CD4-positive, alpha-beta T cell (primary cell): ENCODE measurements around the gene FKBP5. TPM values are rescaled to one million over a fixed set of nuclear protein-coding genes. Genes with fewer than 3 reads are reported as not detected.

Source experiments
- ATAC-seq: fragments of 200-7000 bp; cut with Tn5 transposase; one replicate; pipeline ENCODE4 v1.10.0; 2022; ENCODE audit warnings: mild to moderate bottlenecking; ENCODE audit not compliant: poor library complexity
- CTCF ChIA-PET: fragments of 350-600 bp; sonication (Branson Sonifier 250); formaldehyde crosslinking; loops from one replicate; lab custom pipeline; 2021; ENCODE audit warnings: antibody characterized with exemption, inconsistent platforms; lab: Charles Lee
- POLR2A ChIA-PET: fragments of 350-600 bp; sonication (Branson Sonifier 250); formaldehyde crosslinking; loops from one replicate; lab custom pipeline; 2021; ENCODE audit warnings: antibody characterized with exemption, inconsistent platforms; lab: Charles Lee
- DNase-seq, 14 experiments: peaks; one replicate each; pipeline ENCODE4 v3.0.0-alpha.2; 2013 to 2020; ENCODE audit warnings: mixed read lengths in 2 of 14
- H3K27ac ChIP-seq, 2 donors: one replicate each; pipeline versions ENCODE4 v1.5.1 to v1.7.0; 2013; ENCODE audit warnings: low read length in 2 of 2, low read depth in 1 of 2, mild to moderate bottlenecking in 1 of 2
- H3K27me3 ChIP-seq, 2 experiments: 1 replicate in 1 of 2; 2 replicates in 1 of 2; pipeline versions ENCODE4 v1.6.1 to v1.7.0; 2013; ENCODE audit warnings: low read length in 2 of 2, control low read depth in 1 of 2, mild to moderate bottlenecking in 1 of 2, moderate library complexity in 1 of 2; ENCODE audit not compliant: insufficient read depth in 2 of 2, control insufficient read depth in 1 of 2
- H3K36me3 ChIP-seq: one replicate; pipeline ENCODE4 v1.6.1; 2013; ENCODE audit warnings: low read length, control low read depth; ENCODE audit not compliant: insufficient read depth
- H3K4me1 ChIP-seq: one replicate; pipeline ENCODE4 v1.6.1; 2013; ENCODE audit warnings: low read length, control low read depth; ENCODE audit not compliant: insufficient read depth
- H3K4me3 ChIP-seq: one replicate; pipeline ENCODE4 v1.5.1; 2013; ENCODE audit warnings: mild to moderate bottlenecking, low read length, moderate library complexity
- H3K9me3 ChIP-seq, 2 experiments: 1 replicate in 1 of 2; 2 replicates in 1 of 2; pipeline versions ENCODE4 v1.6.1 to v1.7.0; 2013; ENCODE audit warnings: low read length in 2 of 2, mild to moderate bottlenecking in 2 of 2, control low read depth in 1 of 2, moderate library complexity in 1 of 2; ENCODE audit not compliant: control insufficient read depth in 1 of 2, insufficient read depth in 1 of 2
- H3K27ac Mint-ChIP-seq: one replicate; pipeline ENCODE4 v1.8.0; 2020; ENCODE audit warnings: mixed read lengths
- H3K27me3 Mint-ChIP-seq: one replicate; pipeline ENCODE4 v1.8.0; 2021; ENCODE audit warnings: mixed read lengths
- H3K36me3 Mint-ChIP-seq: one replicate; pipeline ENCODE4 v1.8.0; 2021; ENCODE audit warnings: low read depth, mixed read lengths
- H3K4me1 Mint-ChIP-seq: one replicate; pipeline ENCODE4 v1.8.0; 2021; ENCODE audit warnings: low read depth, mixed read lengths
- H3K4me3 Mint-ChIP-seq: one replicate; pipeline ENCODE4 v1.8.0; 2020; ENCODE audit warnings: mild to moderate bottlenecking, mixed read lengths
- H3K9me3 Mint-ChIP-seq: one replicate; pipeline ENCODE4 v1.8.0; 2020; ENCODE audit warnings: mixed read lengths
- CTCF ChIP-seq: fragments of 200-600 bp; IDR thresholded peaks from one replicate; pipeline ENCODE4 v1.8.0; 2022; ENCODE audit warnings: antibody characterized with exemption, mild to moderate bottlenecking
- intact Hi-C, 2 experiments: fragments of 100-400 bp; cut with DNase I in 1 of 2; cut with micrococcal nuclease in 1 of 2; formaldehyde crosslinking; loops; one replicate each; pipeline versions ENCODE4 v1.15.1 to v1.9.0; 2023 to 2025; cut with DNase I, micrococcal nuclease
- total RNA-seq, 174 experiments: library from RNA in 2 of 174; stranded (reverse) in 2 of 174; gene quantifications; one replicate each; pipeline ENCODE4 v1.2.3 and lab custom pipeline; 2021 to 2026

Gene FKBP5
- total RNA-seq, 2 experiments from 2014 or later = 72.6 to 75.9 TPM

GRCh38 chr6:35562060-35562459, 126.7 kb downstream of the FKBP5 start:
- H3K4me1 Mint-ChIP-seq = peaks cover 7% of the 10 kb centered on the region
- intact Hi-C loops = no loop called here
- CTCF ChIA-PET = interaction anchor here (1.1 kb wide), 1 partner anchor 10 kb away, joined by 6 read pairs; no protein-coding TSS in a partner anchor

GRCh38 chr6:35561113-35561512, 127.6 kb downstream of the FKBP5 start:
- DNase-seq (no peak), ATAC-seq (no peak)
- ChIA-PET CTCF (interaction anchor here (0.7 to 1.1 kb wide), 2 partner anchors 9 kb away, joined by 3 to 6 read pairs; no protein-coding TSS in a partner anchor), POLR2A (no interaction called here)
- Histone ChIP-seq H3K4me1 (no peaks in the 10 kb centered on the region), H3K4me3 (no peak overlapping the region), H3K27ac (no peak overlapping the region), H3K27me3 (no peaks in the 10 kb centered on the region), H3K9me3 (no peaks in the 10 kb centered on the region), H3K36me3 (no peaks in the 10 kb centered on the region)
- H3K27me3 Mint-ChIP-seq = peaks cover 3% of the 10 kb centered on the region
- no peaks in the 10 kb centered on the region for H3K4me1 Mint-ChIP-seq
- no peak for TF ChIP-seq CTCF
- no peak overlapping the region for H3K4me3 Mint-ChIP-seq
- intact Hi-C loops = no loop called here
- no peak overlapping the region for H3K27ac Mint-ChIP-seq
- H3K9me3 Mint-ChIP-seq = no peaks in the 10 kb centered on the region
- no peaks in the 10 kb centered on the region for H3K36me3 Mint-ChIP-seq

More at GRCh38 chr6:35562060-35562459, 126.7 kb downstream of the FKBP5 start:
- no peaks in the 10 kb centered on the region for H3K27me3 ChIP-seq
- POLR2A ChIA-PET = interaction anchor here (0.7 kb wide), 1 partner anchor 265 kb away, joined by 3 read pairs; no protein-coding TSS in a partner anchor
- H3K4me3 ChIP-seq = no peak overlapping the region
- no peak overlapping the region for H3K27ac Mint-ChIP-seq
- H3K9me3 ChIP-seq = no peaks in the 10 kb centered on the region
- H3K4me1 ChIP-seq = no peaks in the 10 kb centered on the region
- H3K36me3 ChIP-seq = no peaks in the 10 kb centered on the region
- peaks cover 3% of the 10 kb centered on the region for H3K27me3 Mint-ChIP-seq
- H3K36me3 Mint-ChIP-seq = no peaks in the 10 kb centered on the region
- DNase-seq (no peak), ATAC-seq (no peak)
- no peak overlapping the region for H3K4me3 Mint-ChIP-seq
- TF ChIP-seq CTCF = no peak
- no peak overlapping the region for H3K27ac ChIP-seq
- no peaks in the 10 kb centered on the region for H3K9me3 Mint-ChIP-seq

GRCh38 chr6:35558571-35558970, 130.1 kb downstream of the FKBP5 start:
- Mint-ChIP-seq H3K4me3 (no peak overlapping the region), H3K36me3 (no peaks in the 10 kb centered on the region), H3K4me1 (no peaks in the 10 kb centered on the region), H3K9me3 (no peaks in the 10 kb centered on the region), H3K27me3 (no peaks in the 10 kb centered on the region), H3K27ac (no peak overlapping the region)
- Histone ChIP-seq H3K36me3 (no peaks in the 10 kb centered on the region), H3K4me3 (no peak overlapping the region), H3K4me1 (no peaks in the 10 kb centered on the region), H3K27me3 (no peaks in the 10 kb centered on the region), H3K9me3 (no peaks in the 10 kb centered on the region), H3K27ac (no peak overlapping the region)
- intact Hi-C loops = loop anchor here in 1 of 2 experiments (10.0 kb wide), 1 partner anchor 234 kb away; no protein-coding TSS in a partner anchor
- CTCF ChIA-PET = no interaction called here
- POLR2A ChIA-PET = no interaction called here
- DNase-seq = no peak
- ATAC-seq = no peak
- no peak for TF ChIP-seq CTCF
